ENCODE results near the gene CA11. TPM values are rescaled to one million over a fixed set of nuclear protein-coding genes. Genes with fewer than 3 reads are reported as not detected.

The CA11 gene
- polyA plus RNA-seq, 1 of the 3 experiments (the other 2 are of a cell fraction): 13.1 TPM

Other genes starting within 250 kb of the CA11 start
- gene GRWD1, start 200.2 kb downstream of the CA11 start, polyA plus RNA-seq (2012; rRNA removed): 34.1 and 36.6 TPM in 2 replicates
- 1.1 and 1.2 TPM in 2 replicates for gene KCNJ14, start 190.6 kb downstream of the CA11 start, polyA plus RNA-seq (2012; rRNA removed)
- 69.5 and 77.6 TPM in 2 replicates for gene CYTH2, start 176.8 kb downstream of the CA11 start, polyA plus RNA-seq (2012; rRNA removed)
- gene LMTK3, start 134.4 kb downstream of the CA11 start, polyA plus RNA-seq (2012; rRNA removed): 2.0 and 3.2 TPM in 2 replicates
- 0.86 and 0.92 TPM in 2 replicates for gene SULT2B1, start 94.0 kb downstream of the CA11 start, polyA plus RNA-seq (2012; rRNA removed)
- gene SPACA4, start 39.4 kb downstream of the CA11 start, polyA plus RNA-seq (2012; rRNA removed): not detected in 2 replicates
- gene FAM83E, start 31.1 kb downstream of the CA11 start, polyA plus RNA-seq (2012; rRNA removed): 0.44 TPM in 1 of 2 replicates, not detected in the other
- 2,114 and 2,225 TPM in 2 replicates for gene RPL18, start 27.0 kb downstream of the CA11 start, polyA plus RNA-seq (2012; rRNA removed)
- 14.1 and 14.8 TPM in 2 replicates for gene SPHK2, start 26.7 kb downstream of the CA11 start, polyA plus RNA-seq (2012; rRNA removed)
- 7.8 and 12.6 TPM in 2 replicates for gene DBP, start 8.8 kb downstream of the CA11 start, polyA plus RNA-seq (2012; rRNA removed)
- 0.57 and 0.74 TPM in 2 replicates for gene NTN5, start 26.8 kb upstream of the CA11 start, polyA plus RNA-seq (2012; rRNA removed)
- not detected in 2 replicates for gene FUT2, start 49.8 kb upstream of the CA11 start, polyA plus RNA-seq (2012; rRNA removed)
- 0.70 and 1.1 TPM in 2 replicates for gene MAMSTR, start 73.5 kb upstream of the CA11 start, polyA plus RNA-seq (2012; rRNA removed)
- gene RASIP1, start 94.4 kb upstream of the CA11 start, polyA plus RNA-seq (2012; rRNA removed): 0.36 and 0.41 TPM in 2 replicates
- gene IZUMO1, start 100.7 kb upstream of the CA11 start, polyA plus RNA-seq (2012; rRNA removed): 0.03 TPM in 2 replicates
- gene FUT1, start 106.5 kb upstream of the CA11 start, polyA plus RNA-seq (2012; rRNA removed): 0.03 and 0.08 TPM in 2 replicates
- not detected in 2 replicates for gene FGF21, start 109.3 kb upstream of the CA11 start, polyA plus RNA-seq (2012; rRNA removed)
- 70.6 and 71.6 TPM in 2 replicates for gene BCAT2, start 164.8 kb upstream of the CA11 start, polyA plus RNA-seq (2012; rRNA removed)
- gene HSD17B14, start 190.3 kb upstream of the CA11 start, polyA plus RNA-seq (2012; rRNA removed): 27.9 and 29.7 TPM in 2 replicates
- 4.7 and 5.6 TPM in 2 replicates for gene PLEKHA4, start 222.4 kb upstream of the CA11 start, polyA plus RNA-seq (2012; rRNA removed)
- 62.3 and 73.7 TPM in 2 replicates for gene PPP1R15A, start 226.2 kb upstream of the CA11 start, polyA plus RNA-seq (2012; rRNA removed)

Measured in SK-N-SH (cell line).